Activated B cell treated with CpG ODN at 0.5 μM for 24 hours (primary cell): Measurements from ENCODE around the gene OXLD1. TPM values are rescaled to one million over a fixed set of nuclear protein-coding genes. Genes with fewer than 3 reads are reported as not detected.

Experiments
- ATAC-seq: fragments of 200-7000 bp; cut with Tn5 transposase; one replicate; pipeline ENCODE4 v1.10.0; 2021; ENCODE audit warnings: low read depth, mild to moderate bottlenecking, moderate library complexity
- CTCF ChIA-PET: fragments of 350-600 bp; sonication (Branson Sonifier 250); formaldehyde crosslinking; loops from one replicate; lab custom pipeline; 2021; ENCODE audit warnings: antibody characterized with exemption; lab: Charles Lee
- POLR2A ChIA-PET: fragments of 350-600 bp; sonication (Branson Sonifier 250); formaldehyde crosslinking; loops from one replicate; lab custom pipeline; 2021; ENCODE audit warnings: antibody characterized with exemption; lab: Charles Lee
- DNase-seq: peaks from one replicate; pipeline ENCODE4 v3.0.0; 2022
- H3K27ac Mint-ChIP-seq: one replicate; pipeline ENCODE4 v1.8.0; 2020; ENCODE audit warnings: mixed read lengths
- H3K27me3 Mint-ChIP-seq: one replicate; pipeline ENCODE4 v1.8.0; 2021; ENCODE audit warnings: mixed read lengths
- H3K36me3 Mint-ChIP-seq: one replicate; pipeline ENCODE4 v1.8.0; 2021; ENCODE audit warnings: low read depth, mixed read lengths
- H3K4me1 Mint-ChIP-seq: one replicate; pipeline ENCODE4 v1.8.0; 2021; ENCODE audit warnings: mixed read lengths
- H3K4me3 Mint-ChIP-seq: one replicate; pipeline ENCODE4 v1.8.0; 2020; ENCODE audit warnings: mild to moderate bottlenecking, mixed read lengths
- H3K9me3 Mint-ChIP-seq: one replicate; pipeline ENCODE4 v1.8.0; 2020; ENCODE audit warnings: mixed read lengths
- intact Hi-C: fragments of 100-400 bp; cut with micrococcal nuclease; formaldehyde crosslinking; loops from one replicate; pipeline ENCODE4 v1.15.1; 2024
- total RNA-seq: library from RNA; stranded (reverse); gene quantifications from 2 replicates; pipeline ENCODE4 v1.2.3, GENCODE V29; 2022
- TF ChIP-seq, protein P1 (sequence below): fragments of 200-600 bp; IDR thresholded peaks from one replicate; pipeline ENCODE4 v1.8.0; 2022; ENCODE audit warnings: antibody characterized with exemption, mild to moderate bottlenecking

The OXLD1 gene
- total RNA-seq, 1 donor from 2014 or later: 37.3 TPM

DNA sequence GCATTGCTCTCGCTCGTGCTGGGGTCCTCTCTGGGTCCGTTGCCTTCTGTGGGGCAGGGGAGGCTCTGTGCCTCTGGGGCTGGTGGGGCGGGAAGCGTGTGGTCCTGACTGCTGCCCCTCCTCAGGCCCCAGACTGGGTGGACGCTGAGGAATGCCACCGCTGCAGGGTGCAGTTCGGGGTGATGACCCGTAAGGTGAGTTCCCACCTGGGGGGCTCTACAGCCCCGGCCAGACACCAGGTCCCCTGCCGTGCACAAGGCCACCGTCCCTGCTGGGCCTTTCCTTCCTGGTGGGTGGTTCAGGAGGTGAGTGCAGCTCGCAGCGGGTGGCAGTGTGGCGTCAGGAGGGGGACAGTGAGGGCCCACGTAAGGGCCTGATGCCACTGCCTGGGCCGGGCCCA is 24.1 kb upstream of the OXLD1 start:
- Mint-ChIP-seq H3K9me3 (no peaks in the 10 kb centered on the region), H3K27ac (no peak overlapping the region), H3K4me1 (peaks cover 8% of the 10 kb centered on the region), H3K27me3 (no peaks in the 10 kb centered on the region), H3K4me3 (no peak overlapping the region), H3K36me3 (peaks cover 62% of the 10 kb centered on the region)
- POLR2A ChIA-PET: no interaction called here
- CTCF ChIA-PET: no interaction called here
- intact Hi-C loops: no loop called here
- ATAC-seq: no peak
- DNase-seq: no peak
- TF ChIP-seq, protein P1, sequence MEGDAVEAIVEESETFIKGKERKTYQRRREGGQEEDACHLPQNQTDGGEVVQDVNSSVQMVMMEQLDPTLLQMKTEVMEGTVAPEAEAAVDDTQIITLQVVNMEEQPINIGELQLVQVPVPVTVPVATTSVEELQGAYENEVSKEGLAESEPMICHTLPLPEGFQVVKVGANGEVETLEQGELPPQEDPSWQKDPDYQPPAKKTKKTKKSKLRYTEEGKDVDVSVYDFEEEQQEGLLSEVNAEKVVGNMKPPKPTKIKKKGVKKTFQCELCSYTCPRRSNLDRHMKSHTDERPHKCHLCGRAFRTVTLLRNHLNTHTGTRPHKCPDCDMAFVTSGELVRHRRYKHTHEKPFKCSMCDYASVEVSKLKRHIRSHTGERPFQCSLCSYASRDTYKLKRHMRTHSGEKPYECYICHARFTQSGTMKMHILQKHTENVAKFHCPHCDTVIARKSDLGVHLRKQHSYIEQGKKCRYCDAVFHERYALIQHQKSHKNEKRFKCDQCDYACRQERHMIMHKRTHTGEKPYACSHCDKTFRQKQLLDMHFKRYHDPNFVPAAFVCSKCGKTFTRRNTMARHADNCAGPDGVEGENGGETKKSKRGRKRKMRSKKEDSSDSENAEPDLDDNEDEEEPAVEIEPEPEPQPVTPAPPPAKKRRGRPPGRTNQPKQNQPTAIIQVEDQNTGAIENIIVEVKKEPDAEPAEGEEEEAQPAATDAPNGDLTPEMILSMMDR: no peak

DNA sequence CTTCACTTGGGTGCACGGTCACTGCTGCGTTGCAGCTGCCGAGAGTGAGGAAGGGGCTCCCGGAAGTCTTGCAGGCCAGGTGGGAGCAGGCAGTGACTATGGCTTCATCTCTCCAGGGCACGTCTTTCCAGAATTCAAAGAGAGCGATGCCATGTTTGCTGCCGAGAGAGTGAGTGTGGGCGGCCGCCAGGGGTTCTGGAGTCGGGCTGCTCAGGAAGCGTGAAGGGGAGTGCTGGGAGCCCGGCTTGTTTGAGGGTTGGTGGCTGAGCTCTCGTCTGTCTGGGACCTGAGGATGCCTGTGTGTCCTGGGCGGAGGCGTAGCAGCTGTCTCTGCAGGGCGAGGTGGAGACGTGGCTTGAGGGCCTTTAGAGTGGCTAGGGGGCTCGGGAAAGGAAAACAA is 23.7 kb upstream of the OXLD1 start:
- TF ChIP-seq, protein P1: no peak
- POLR2A ChIA-PET: no interaction called here
- DNase-seq (no peak), ATAC-seq (no peak)
- H3K27ac Mint-ChIP-seq: no peak overlapping the region
- CTCF ChIA-PET: no interaction called here
- H3K4me1 Mint-ChIP-seq: peaks cover 13% of the 10 kb centered on the region
- H3K4me3 Mint-ChIP-seq: no peak overlapping the region
- H3K9me3 Mint-ChIP-seq: no peaks in the 10 kb centered on the region
- no peaks in the 10 kb centered on the region for H3K27me3 Mint-ChIP-seq
- H3K36me3 Mint-ChIP-seq: peaks cover 65% of the 10 kb centered on the region
- intact Hi-C loops: no loop called here

DNA sequence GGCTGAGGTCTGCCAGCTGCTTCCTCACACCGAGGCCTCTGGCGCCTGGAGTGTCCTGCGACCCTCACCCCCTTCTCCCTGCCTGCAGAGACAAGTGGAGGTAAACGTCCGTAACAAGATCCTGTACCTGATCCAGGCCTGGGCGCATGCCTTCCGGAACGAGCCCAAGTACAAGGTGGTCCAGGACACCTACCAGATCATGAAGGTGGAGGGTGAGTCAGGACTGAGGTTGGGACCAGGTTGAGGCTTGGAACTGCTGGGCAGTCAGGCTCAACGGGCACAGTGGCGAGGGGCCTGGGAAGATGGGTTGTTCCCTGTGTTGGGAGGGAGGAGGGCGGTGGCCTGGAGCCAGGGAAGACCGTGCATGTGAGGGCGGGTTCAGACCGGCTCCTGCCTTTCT is 22.2 kb upstream of the OXLD1 start:
- TF ChIP-seq, protein P1: no peak
- DNase-seq (no peak), ATAC-seq (no peak)
- ChIA-PET CTCF (no interaction called here), POLR2A (no interaction called here)
- H3K27me3 Mint-ChIP-seq: no peaks in the 10 kb centered on the region
- H3K9me3 Mint-ChIP-seq: no peaks in the 10 kb centered on the region
- H3K27ac Mint-ChIP-seq: no peak overlapping the region
- no peak overlapping the region for H3K4me3 Mint-ChIP-seq
- intact Hi-C loops: no loop called here
- peaks cover 23% of the 10 kb centered on the region for H3K4me1 Mint-ChIP-seq
- peaks cover 67% of the 10 kb centered on the region for H3K36me3 Mint-ChIP-seq

DNA sequence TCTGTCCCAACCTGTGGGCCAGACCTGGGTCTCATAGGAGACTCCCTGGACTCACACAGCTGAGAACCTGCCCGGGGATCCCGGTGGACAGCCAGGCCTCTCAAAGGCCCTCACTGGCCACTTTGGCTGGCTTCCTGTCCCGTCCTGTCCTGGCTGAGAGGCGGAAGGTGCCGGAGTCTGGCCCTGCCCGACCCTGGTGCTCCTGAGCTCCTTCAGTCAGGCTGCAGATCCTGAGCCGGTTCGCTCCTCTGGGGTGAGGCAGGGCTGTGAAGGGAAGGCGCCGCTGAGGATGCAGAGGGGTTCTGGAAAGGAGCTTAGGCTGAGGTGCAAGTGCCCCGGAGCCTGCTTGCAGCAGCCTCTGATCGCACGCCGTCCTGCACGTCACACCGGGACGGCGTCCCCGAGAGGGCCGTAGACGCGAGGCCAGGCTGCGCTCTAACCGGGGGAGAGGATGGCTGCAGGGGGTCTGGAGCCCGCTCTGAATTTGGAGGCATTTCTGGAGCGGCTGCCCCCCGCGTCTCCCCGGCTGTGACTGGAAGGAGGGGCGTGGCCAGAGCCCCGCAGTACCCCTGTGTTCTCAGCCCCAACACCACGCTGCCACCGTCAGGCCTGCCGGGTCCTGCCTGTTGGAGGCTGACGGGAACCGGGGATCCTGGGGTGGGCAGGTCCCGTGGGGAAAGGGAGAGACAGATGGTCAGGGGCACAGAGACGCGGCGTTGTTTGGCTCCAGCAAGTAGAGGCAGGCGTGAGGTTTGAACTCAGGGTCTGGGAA is 21.6 kb upstream of the OXLD1 start:
- TF ChIP-seq, protein P1: no peak
- Mint-ChIP-seq H3K36me3 (peaks cover 68% of the 10 kb centered on the region), H3K27ac (no peak overlapping the region), H3K4me3 (no peak overlapping the region), H3K9me3 (no peaks in the 10 kb centered on the region), H3K27me3 (no peaks in the 10 kb centered on the region), H3K4me1 (peaks cover 26% of the 10 kb centered on the region)
- ChIA-PET CTCF (no interaction called here), POLR2A (no interaction called here)
- intact Hi-C loops: no loop called here
- no peak for ATAC-seq
- no peak for DNase-seq

DNA sequence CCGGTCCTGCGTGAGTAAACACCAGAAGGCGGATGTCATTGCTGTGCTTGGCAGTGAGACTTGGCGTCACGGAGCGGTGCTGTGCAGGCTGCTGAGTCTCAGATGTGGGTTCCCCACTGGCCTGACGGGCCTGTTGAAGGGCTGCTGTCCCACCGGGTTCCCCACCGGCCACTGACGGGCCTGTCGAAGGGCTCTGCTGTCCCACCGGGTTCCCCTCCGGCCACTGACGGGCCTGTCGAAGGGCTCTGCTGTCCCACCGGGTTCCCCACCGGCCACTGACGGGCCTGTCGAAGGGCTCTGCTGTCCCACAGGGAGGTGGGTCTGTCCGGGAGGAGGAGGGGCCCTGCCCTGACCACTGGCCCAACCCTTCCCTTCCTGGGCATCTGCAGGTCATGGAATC is 20.2 kb upstream of the OXLD1 start:
- intact Hi-C loops: no loop called here
- Mint-ChIP-seq H3K27ac (no peak overlapping the region), H3K4me3 (no peak overlapping the region), H3K4me1 (peaks cover 32% of the 10 kb centered on the region), H3K9me3 (no peaks in the 10 kb centered on the region), H3K27me3 (no peaks in the 10 kb centered on the region), H3K36me3 (peaks cover 59% of the 10 kb centered on the region)
- ChIA-PET POLR2A (no interaction called here), CTCF (no interaction called here)
- DNase-seq: no peak
- TF ChIP-seq, protein P1: no peak
- ATAC-seq: no peak
